Spleen (tissue), 11 donors: ENCODE measurements around the gene CALN1. TPM values are rescaled to one million over a fixed set of nuclear protein-coding genes. Genes with fewer than 3 reads are reported as not detected.

Source experiments
- DNase-seq: peaks from one replicate; pipeline ENCODE4 v3.0.0-alpha.2; 2020
- H3K27ac ChIP-seq, 8 donors: fragments of 200-600 bp; sonication (generic) in 7 of 8; 1 replicate in 4 of 8; 2 replicates in 4 of 8; pipeline versions ENCODE4 v1.5.0 to v1.8.0; 2016 to 2021; ENCODE audit warnings: inconsistent platforms in 4 of 8, mild to moderate bottlenecking in 4 of 8, moderate library complexity in 1 of 8
- H3K27me3 ChIP-seq, 7 donors: fragments of 200-600 bp; sonication (generic) in 6 of 7; replicated peaks in 1 of 7; 1 replicate in 4 of 7; 2 replicates in 3 of 7; pipeline versions ENCODE4 v1.5.0 to v1.8.0; 2016 to 2021; ENCODE audit warnings: inconsistent platforms in 3 of 7, mild to moderate bottlenecking in 1 of 7
- H3K36me3 ChIP-seq, 6 donors: fragments of 200-600 bp; sonication (generic) in 5 of 6; 1 replicate in 4 of 6; 2 replicates in 2 of 6; pipeline versions ENCODE4 v1.5.0 to v1.8.0; 2016 to 2021; ENCODE audit warnings: inconsistent platforms in 2 of 6
- H3K4me1 ChIP-seq, 6 donors: fragments of 200-600 bp; sonication (generic) in 5 of 6; 1 replicate in 3 of 6; 2 replicates in 3 of 6; pipeline versions ENCODE4 v1.5.0 to v1.8.0; 2016 to 2021; ENCODE audit warnings: inconsistent platforms in 3 of 6
- H3K4me3 ChIP-seq, 8 donors: fragments of 200-600 bp; sonication (generic) in 7 of 8; 1 replicate in 4 of 8; 2 replicates in 4 of 8; pipeline versions ENCODE4 v1.5.0 to v1.8.0; 2016 to 2021; ENCODE audit warnings: inconsistent platforms in 4 of 8, mild to moderate bottlenecking in 4 of 8, moderate library complexity in 2 of 8
- H3K9me3 ChIP-seq, 8 donors: fragments of 200-600 bp; sonication (generic) in 7 of 8; 1 replicate in 4 of 8; 2 replicates in 4 of 8; pipeline versions ENCODE4 v1.5.0 to v1.8.0; 2016 to 2021; ENCODE audit warnings: inconsistent platforms in 4 of 8
- CTCF ChIP-seq, 11 experiments: fragments of 200-600 bp in 7 of 11; fragments of 450-650 bp in 4 of 11; sonication (generic) in 4 of 11; IDR thresholded peaks in 8 of 11; conservative IDR thresholded peaks in 3 of 11; 1 replicate in 7 of 11; 2 replicates in 4 of 11; pipeline versions ENCODE4 v1.4.0 to v1.8.0; 2016 to 2021; ENCODE audit warnings: antibody characterized with exemption in 11 of 11, inconsistent platforms in 4 of 11, mild to moderate bottlenecking in 1 of 11
- POLR2A ChIP-seq, 3 donors: fragments of 450-650 bp; IDR thresholded peaks; one replicate each; pipeline ENCODE4 v1.5.1; 2017; ENCODE audit warnings: antibody characterized with exemption in 3 of 3, mild to moderate bottlenecking in 1 of 3
- POLR2AphosphoS5 ChIP-seq, 3 donors: sonication (generic); formaldehyde crosslinking; IDR thresholded peaks; one replicate each; pipeline ENCODE4 v1.5.1; 2017; ENCODE audit warnings: antibody characterized with exemption in 3 of 3
- WGBS, 5 donors: extraction: QIAGEN DNeasy Blood & Tissue Kit in 3 of 5; methylation state at CpG; one replicate each; pipeline versions ENCODE4 v1.1.5 to v1.1.7; 2013 to 2018; 5-methylcytosine and 5-hydroxymethylcytosine counted together
- intact Hi-C: fragments of 100-400 bp; cut with DNase I; formaldehyde crosslinking; loops from one replicate; pipeline ENCODE4 v1.15.0; 2023; ENCODE audit warnings: low total_unique reads
- polyA plus RNA-seq, 3 donors: library from polyadenylated mRNA; stranded (reverse); fragments of 200-250 nt; gene quantifications; one replicate each; pipeline ENCODE4 v1.2.1, GENCODE V29; 2013
- total RNA-seq, 7 donors: library from RNA; depleted of rRNA in 3 of 7; stranded (reverse); fragments of >200 nt in 3 of 7; fragmentation: NEBNext Ultra II Directional in 4 of 7; extraction: Animal tissue kit (Norgen Biotek cat#: 25700) in 4 of 7; gene quantifications; one replicate each; pipeline versions ENCODE4 v1.1.0 to v1.2.1, GENCODE V29; 2016 to 2021
- donor health status: healthy with polysubstance abuse.
- donor health status: DM: no; HTN: no; CAD: no; lungs with moderate emphysema.
- donor health status: DM: no; HTN: no; CAD: no.
- donor health status: Bipolar disorder and iron deficiency.
- donor health status: healthy.
- donor health status: DM: no; HTN: no; CAD: no.
- donor health status: DM: yes; HTN: yes; CAD: no.

Gene CALN1
- total and polyA plus RNA-seq, 10 donors = under 0.01 to 0.19 (median 0.03) TPM; not detected in 7

DNA sequence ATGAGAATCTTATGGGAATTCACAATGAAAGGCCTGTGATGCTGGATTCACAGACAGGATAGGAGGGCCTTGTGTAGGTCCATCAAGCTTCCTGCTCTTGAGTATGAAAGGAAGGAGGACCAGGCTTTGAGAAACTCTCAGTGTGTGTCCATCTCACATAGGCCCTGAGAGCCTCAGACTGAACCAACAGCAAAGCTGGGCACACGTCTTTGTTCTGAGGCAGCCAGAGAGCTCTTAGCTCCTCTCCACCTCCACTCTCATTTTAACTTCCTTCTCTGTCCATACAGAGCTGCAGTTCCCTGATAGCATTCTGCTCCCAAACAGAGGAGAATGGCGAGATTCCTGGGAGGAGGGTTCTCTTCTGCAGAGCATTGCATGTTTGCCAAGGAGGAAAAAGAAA, 515.6 kb downstream of the CALN1 start:
- Histone ChIP-seq H3K36me3 (no peaks in the 10 kb centered on the region), H3K27me3 (no peaks in the 10 kb centered on the region), H3K9me3 (peaks cover 0 to 16% (median 0%) of the 10 kb centered on the region in 8 donors), H3K27ac (peak overlapping the region in 3 of 8 donors; percentile 8 to 36 (median 16)), H3K4me1 (peaks cover 0 to 6% (median 0%) of the 10 kb centered on the region in 6 donors), H3K4me3 (no peak overlapping the region)
- intact Hi-C loops = no loop called here
- TF ChIP-seq POLR2AphosphoS5 (IDR thresholded peaks at IDR 0.05) = no peak
- no peak for TF ChIP-seq POLR2A (IDR thresholded peaks at IDR 0.05)
- TF ChIP-seq CTCF (IDR thresholded peaks at IDR 0.05 in 8 of 11, conservative IDR thresholded peaks at IDR 0.05 in 3 of 11) = no peak
- no peak for DNase-seq
- 46 to 82% (median 50%) methylated on average over 2 of the region's 2 CpGs for WGBS, 5 donors

DNA sequence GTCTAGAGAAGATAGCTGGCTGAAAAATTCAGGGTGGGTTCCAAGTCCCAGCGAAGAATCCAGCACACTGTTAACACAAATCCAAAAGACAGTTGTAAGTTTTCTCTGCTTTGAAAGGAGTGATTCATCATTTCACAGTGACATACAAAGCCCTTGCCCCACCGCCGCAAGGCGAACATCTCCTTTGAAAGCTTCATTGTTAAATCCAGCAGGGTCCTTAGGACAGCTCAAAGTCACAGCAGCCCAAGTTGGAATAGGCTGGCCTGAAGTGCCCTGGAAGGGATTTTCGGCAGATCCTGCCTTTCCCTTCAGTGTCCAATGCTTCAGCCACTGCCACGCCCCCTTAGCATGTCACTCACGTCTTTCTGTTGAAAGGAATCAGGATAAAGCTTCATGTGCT, 526.1 kb downstream of the CALN1 start:
- intact Hi-C loops = no loop called here
- Histone ChIP-seq H3K27me3 (peaks cover 0 to 4% (median 0%) of the 10 kb centered on the region in 7 donors), H3K4me3 (no peak overlapping the region)

GRCh38 chr7:71885487-71885886, 526.7 kb downstream of the CALN1 start:
- H3K36me3 ChIP-seq = no peaks in the 10 kb centered on the region
- intact Hi-C loops = no loop called here
- WGBS, 5 donors = 32 to 55% (median 37%) methylated on average over 5 of the region's 5 CpGs
- DNase-seq = no peak
- H3K9me3 ChIP-seq = peaks cover 0 to 54% (median 33%) of the 10 kb centered on the region in 8 donors
- TF ChIP-seq POLR2AphosphoS5 (IDR thresholded peaks at IDR 0.05) (no peak), CTCF (IDR thresholded peaks at IDR 0.05 in 8 of 11, conservative IDR thresholded peaks at IDR 0.05 in 3 of 11) (no peak), POLR2A (IDR thresholded peaks at IDR 0.05) (no peak)
- H3K27ac ChIP-seq = no peak overlapping the region
- H3K27me3 ChIP-seq = peaks cover 0 to 4% (median 0%) of the 10 kb centered on the region in 7 donors
- H3K4me3 ChIP-seq = no peak overlapping the region
- no peaks in the 10 kb centered on the region for H3K4me1 ChIP-seq

More for the DNA sequence above, 526.1 kb downstream of the CALN1 start:
- no peaks in the 10 kb centered on the region for H3K36me3 ChIP-seq
- H3K27ac ChIP-seq = no peak overlapping the region
- no peaks in the 10 kb centered on the region for H3K4me1 ChIP-seq
- no peak for DNase-seq
- no peak for TF ChIP-seq CTCF (IDR thresholded peaks at IDR 0.05 in 8 of 11, conservative IDR thresholded peaks at IDR 0.05 in 3 of 11)
- 40 to 51% (median 41%) methylated on average over 7 of the region's 7 CpGs for WGBS, 5 donors
- peaks cover 0 to 54% (median 30%) of the 10 kb centered on the region in 8 donors for H3K9me3 ChIP-seq

GRCh38 chr7:71883415-71883814, 528.7 kb downstream of the CALN1 start:
- H3K4me3 ChIP-seq = no peak overlapping the region
- intact Hi-C loops = no loop called here
- no peaks in the 10 kb centered on the region for H3K4me1 ChIP-seq
- WGBS, 5 donors = 79 to 89% (median 83%) methylated on average over 5 of the region's 5 CpGs
- no peak overlapping the region for H3K27ac ChIP-seq
- DNase-seq = no peak
- H3K9me3 ChIP-seq = peaks cover 0 to 45% (median 22%) of the 10 kb centered on the region in 8 donors
- peaks cover 0 to 4% (median 0%) of the 10 kb centered on the region in 7 donors for H3K27me3 ChIP-seq
- no peaks in the 10 kb centered on the region for H3K36me3 ChIP-seq
- TF ChIP-seq POLR2AphosphoS5 (IDR thresholded peaks at IDR 0.05) (no peak), POLR2A (IDR thresholded peaks at IDR 0.05) (no peak), CTCF (IDR thresholded peaks at IDR 0.05 in 8 of 11, conservative IDR thresholded peaks at IDR 0.05 in 3 of 11) (no peak)
